ENCODE measurements around the gene GMDS.

DNA sequence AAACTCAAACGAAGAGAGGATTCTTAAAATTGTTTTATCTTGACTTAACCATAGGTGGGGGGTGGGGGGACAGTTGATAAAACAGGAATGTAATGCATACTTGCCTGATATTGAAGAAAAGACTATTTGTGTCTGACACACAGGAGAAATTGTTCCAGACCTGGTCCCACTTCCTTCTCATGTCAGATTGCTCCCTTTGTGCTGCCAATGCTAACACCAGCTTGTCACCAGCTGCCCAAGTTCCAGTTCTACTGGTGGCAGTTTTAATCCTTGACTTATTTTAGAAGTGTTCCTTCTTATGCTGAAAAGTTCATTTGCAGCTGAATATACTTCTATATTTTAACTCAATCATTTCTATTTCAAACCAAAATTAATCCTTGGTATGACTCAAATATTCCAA, 127.3 kb downstream of the GMDS start:
- no peak for TF ChIP-seq POLR2A (IDR thresholded peaks at IDR 0.05; ENCODE audit: low read depth, low read length)
- no peak for TF ChIP-seq TAF1 (IDR thresholded peaks at IDR 0.05; ENCODE audit: borderline replicate concordance, low read depth, low read length)

Data from GM12892 (cell line).